NCI-H2227 (cell line): Measurements from ENCODE around the gene ARSB.
A peak's percentile ranks its signal among the peaks of the same experiment; 100 is the strongest.
"Not testable (repeated sequence)": the region's sequence is repeated elsewhere in the genome, so short reads cannot be mapped to it uniquely, and the experiment has no call there.

Source experiments
- DNase-seq: peaks from one replicate; lab custom pipeline; 2025; ENCODE audit not compliant: unreplicated experiment; lab: John Stamatoyannopoulos, UW

The ARSB gene

DNA sequence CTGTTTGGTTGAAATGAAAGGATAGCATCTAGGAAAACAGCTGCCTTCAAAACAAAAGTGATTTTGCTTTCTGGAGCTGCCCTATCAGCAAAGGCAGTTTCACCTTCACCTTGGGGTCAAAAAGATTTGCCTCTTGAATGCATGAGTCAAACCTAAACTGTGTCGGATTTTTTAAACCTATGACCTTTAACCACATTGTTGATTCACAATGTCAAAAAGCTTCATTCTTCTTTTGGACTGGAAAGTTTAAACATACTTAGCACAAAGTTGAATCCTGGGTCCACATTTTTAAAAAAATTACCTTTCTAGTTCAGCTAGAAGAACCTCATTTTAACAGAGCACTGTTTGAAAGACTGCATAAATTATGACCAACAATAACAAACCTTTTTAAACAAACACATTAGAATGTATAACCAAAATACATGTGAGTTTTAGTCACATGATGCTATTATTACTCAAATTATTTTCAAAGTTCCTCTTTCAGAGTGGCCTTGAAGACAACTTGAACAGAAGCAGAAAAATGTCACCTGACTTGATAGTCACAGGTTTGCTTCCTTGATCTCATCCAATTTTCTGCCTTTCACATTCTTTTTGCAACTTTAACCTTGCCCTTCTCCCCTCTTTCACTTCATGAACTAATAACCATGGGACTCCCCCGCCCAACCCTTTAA is 226.8 kb downstream of the ARSB start:
- DNase-seq, result no peak

- no peak for DNase-seq
Observed at GRCh38 chr5:78757269-78758053, 227.6 kb downstream of the ARSB start.

DNA sequence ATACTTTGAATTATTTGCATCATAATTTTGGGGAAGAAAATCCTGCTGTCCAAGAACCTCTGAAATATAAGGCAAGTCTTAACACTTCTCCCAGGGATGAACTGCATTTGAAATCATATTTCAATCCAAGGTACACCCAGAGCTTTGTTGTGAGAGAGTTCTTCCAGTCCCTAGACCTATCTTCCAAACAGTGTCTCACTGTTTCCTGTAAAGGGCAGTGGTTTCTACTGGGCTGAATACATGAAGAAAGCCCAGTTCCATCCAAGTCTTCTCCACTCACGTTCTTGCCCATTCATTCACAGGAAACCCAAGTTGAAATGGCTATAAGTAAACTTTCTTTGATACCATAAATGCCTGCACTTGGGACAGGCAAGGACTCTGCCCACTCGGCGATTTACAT is 228.3 kb downstream of the ARSB start:
- no peak for DNase-seq

GRCh38 chr5:78755822-78756429 is 229.2 kb downstream of the ARSB start:
- DNase-seq, result no peak

- no peak for DNase-seq
Observed at GRCh38 chr5:78754655-78755054, 230.5 kb downstream of the ARSB start.

- DNase-seq, result no peak
Observed at GRCh38 chr5:78753093-78753531, 232.0 kb downstream of the ARSB start.

DNA sequence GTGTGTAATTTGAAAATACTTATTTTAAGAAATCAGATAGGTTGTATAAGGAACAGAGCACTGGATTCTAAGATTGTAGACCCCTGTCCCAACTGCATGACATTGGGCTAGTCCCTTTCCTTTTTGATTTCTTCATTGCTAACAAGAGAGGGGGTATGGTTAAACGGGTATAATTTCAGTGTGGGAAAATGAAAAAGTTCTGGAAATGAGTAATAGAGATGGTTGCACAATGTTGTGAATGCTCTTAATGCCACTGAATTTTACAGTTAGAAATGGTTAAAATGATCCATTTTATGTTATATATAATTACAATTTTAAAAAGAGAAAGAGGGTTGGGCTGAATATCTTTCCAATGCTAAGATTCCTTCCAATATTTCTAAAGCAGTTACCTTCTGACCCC is 233.2 kb downstream of the ARSB start:
- DNase-seq, result no peak

DNA sequence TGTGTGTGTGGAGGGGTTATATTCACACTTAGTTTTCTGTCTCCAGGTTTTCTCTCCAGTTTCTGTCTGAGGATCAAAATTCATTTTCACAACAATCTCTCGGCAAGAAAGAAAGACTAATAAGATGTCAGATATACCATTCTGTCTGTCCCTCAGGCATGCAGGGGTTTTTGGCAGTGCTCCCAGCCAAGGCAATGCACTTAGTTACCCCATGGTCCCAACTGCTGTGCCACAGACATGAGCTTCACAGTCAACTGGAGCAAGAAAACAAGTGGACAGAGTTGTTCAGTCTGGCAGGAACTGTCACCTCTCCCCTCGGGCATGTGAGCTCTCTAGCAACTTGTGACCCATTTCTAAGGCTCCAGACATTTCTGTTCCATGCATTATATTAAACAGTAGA is 234.8 kb downstream of the ARSB start:
- DNase-seq, result no peak

- DNase-seq, result no peak
Observed at GRCh38 chr5:78747705-78748359, 237.3 kb downstream of the ARSB start.

DNA sequence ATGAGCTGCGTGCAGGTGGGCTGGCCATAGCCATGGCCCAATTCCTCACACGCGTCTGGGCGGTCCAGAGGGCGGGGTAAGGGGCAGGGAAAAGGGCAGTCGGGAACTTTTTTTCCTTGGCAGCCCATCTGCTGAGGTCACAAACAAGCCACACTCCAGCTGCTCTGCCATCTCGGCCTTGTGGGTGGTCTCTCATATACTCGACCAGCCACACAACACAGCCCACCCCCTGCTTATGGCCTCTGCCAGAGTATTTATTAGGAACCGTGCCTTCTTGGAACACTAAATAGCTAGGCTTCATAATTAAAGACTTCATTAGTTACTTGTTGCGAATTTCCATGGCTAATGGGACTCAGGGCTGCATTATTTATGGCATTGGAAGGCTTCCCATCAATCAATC is 238.1 kb downstream of the ARSB start:
- peak; percentile 4 for DNase-seq

GRCh38 chr5:78746021-78746770 is 238.9 kb downstream of the ARSB start:
- DNase-seq, result no peak

- no peak for DNase-seq
Observed at GRCh38 chr5:78744951-78745534, 240.1 kb downstream of the ARSB start.

DNA sequence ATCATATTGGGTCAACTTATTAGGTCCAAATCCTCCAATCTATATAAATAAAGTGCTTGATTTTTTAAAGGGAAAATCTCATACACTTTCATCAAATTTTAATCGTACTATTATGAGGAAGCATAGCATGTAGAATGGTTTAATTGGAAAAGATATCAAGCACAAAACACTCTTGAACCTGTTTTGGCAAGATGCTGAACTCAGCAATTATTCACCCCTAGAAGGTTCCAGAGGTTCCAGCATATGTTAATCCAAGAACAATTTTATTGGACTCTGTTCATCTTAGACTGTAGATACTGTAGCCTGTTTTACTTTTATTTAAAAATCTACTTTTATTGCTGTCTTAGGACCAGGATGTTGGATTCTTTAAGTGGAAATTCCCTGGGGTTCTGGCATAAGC is 244.1 kb downstream of the ARSB start:
- DNase-seq, result no peak

GRCh38 chr5:78738693-78739300 is 246.3 kb downstream of the ARSB start:
- DNase-seq, result no peak

DNA sequence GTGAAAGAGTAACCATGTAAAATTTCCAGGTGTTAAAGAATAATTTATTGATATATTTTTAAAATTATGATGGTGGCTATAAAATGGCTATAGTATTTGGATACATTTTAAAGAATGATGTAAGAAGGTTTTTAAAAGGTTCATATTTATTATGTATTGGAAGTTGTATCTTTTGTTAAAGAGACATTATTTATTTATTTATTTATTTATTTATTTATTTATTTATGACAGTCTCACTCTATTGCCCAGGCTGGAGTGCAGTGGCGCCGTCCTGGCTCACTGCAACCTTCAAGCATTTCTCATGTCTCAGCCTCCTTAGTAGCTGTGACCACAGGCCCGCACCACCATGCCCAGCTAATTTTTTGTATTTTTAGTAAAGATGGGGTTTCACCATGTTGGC is 247.0 kb downstream of the ARSB start:
- no peak for DNase-seq

- no peak for DNase-seq
Observed at GRCh38 chr5:78735834-78736463, 249.2 kb downstream of the ARSB start.

DNA sequence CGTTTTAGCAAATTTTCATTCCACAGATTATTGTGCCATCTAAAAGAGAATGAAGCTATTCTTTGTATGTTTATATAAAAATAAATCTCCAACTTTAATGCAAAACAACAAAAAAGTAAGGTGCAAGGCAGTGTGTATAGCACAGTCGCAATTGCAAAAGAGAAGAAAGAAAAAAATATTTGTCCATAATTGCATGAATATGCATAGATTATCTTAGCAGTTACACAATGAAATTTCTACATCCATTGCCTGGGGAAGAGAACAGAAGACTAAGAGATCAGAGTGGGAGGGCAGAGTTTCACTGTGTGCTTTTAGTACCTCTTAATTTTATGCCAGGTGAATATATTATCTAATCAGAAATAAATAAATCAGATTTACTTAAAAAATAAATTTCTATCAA is 250.2 kb downstream of the ARSB start:
- DNase-seq, result no peak

GRCh38 chr5:78734094-78734845 is 250.8 kb downstream of the ARSB start:
- DNase-seq, result no peak

GRCh38 chr5:78732721-78733120 is 252.4 kb downstream of the ARSB start:
- not testable (repeated sequence) for DNase-seq
